ENCODE data around the gene SLC22A14. TPM values are rescaled to one million over a fixed set of nuclear protein-coding genes. Genes with fewer than 3 reads are reported as not detected.

SLC22A14 gene
- total and polyA plus RNA-seq, 2 donors (not counting 1 experiment from before 2014, with no cell fraction given), result not detected

DNA sequence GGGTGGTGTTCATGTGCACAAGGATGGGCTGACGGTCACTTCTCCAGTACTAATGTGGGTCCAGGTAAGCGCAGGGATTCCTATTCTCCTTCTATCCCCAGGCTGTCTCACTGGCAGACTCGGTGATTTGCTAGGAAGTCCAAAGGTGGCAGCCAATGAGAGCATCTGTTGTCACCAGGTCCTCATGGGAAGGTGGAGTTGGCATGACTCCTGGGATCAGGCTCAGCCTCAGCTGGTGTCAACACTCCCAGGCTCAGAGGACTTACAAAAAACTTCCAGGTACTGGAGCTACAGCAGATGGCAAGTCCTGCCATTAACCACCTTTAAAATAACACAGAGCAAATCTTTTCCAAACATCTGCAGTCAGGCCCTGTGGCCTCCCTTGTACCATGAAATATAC is 78.3 kb downstream of the SLC22A14 start:
- Mint-ChIP-seq H3K27ac (no peak overlapping the region), H3K9me3 (ENCODE audit: insufficient read depth) (no peaks in the 10 kb centered on the region), H3K4me3 (no peak overlapping the region), H3K4me1 (no peaks in the 10 kb centered on the region), H3K27me3 (no peaks in the 10 kb centered on the region)
- 100% methylated on average over 2 of the region's 3 CpGs for WGBS (ENCODE audit: insufficient coverage)
- H3K27ac ChIP-seq (ENCODE audit: low read length in 2 of 2), result no peak overlapping the region
- no peak overlapping the region for H2AFZ ChIP-seq (ENCODE audit: insufficient read depth, low read depth, low read length, poor library complexity, severe bottlenecking)
- DNase-seq, result no peak
- no peak for ATAC-seq (ENCODE audit: low read depth)
- POLR2A ChIA-PET, result no interaction called here
- no peaks in the 10 kb centered on the region for H3K79me2 ChIP-seq (ENCODE audit: control insufficient read depth, insufficient read depth, low read length)
- intact Hi-C loops (cut with micrococcal nuclease), result no loop called here
- no peaks in the 10 kb centered on the region for H3K27me3 ChIP-seq (replicated peaks in 1 of 4; ENCODE audit: control extremely low read depth in 1 of 4, control insufficient read depth in 3 of 4, insufficient read depth in 4 of 4, low read length in 3 of 4)
- H3K36me3 ChIP-seq (replicated peaks in 1 of 2; ENCODE audit: control extremely low read depth in 1 of 2, control insufficient read depth in 1 of 2, extremely low read depth in 1 of 2, insufficient read depth in 2 of 2, low read length in 1 of 2), result no peaks in the 10 kb centered on the region
- TF ChIP-seq CTCF (IDR thresholded peaks at IDR 0.05), result no peak
- no peak for TF ChIP-seq EZH2 (IDR thresholded peaks at IDR 0.05; ENCODE audit: borderline replicate concordance, insufficient read depth, low read depth, low read length, poor library complexity, severe bottlenecking)
- no peaks in the 10 kb centered on the region for H4K20me1 ChIP-seq (ENCODE audit: control insufficient read depth, insufficient read depth, low read length, poor library complexity, severe bottlenecking)
- no peak overlapping the region for H3K9ac ChIP-seq (ENCODE audit: low read length)
- H3K4me3 ChIP-seq (ENCODE audit: control extremely low read depth in 1 of 5, extremely low read depth in 1 of 5, insufficient read depth in 1 of 5, low read depth in 2 of 5, low read length in 4 of 5), result no peak overlapping the region
- H3K4me1 ChIP-seq (ENCODE audit: control insufficient read depth in 2 of 2, insufficient read depth in 2 of 2, low read length in 2 of 2), result no peaks in the 10 kb centered on the region
- no peaks in the 10 kb centered on the region for H3K9me3 ChIP-seq (ENCODE audit: control extremely low read depth in 1 of 3, control insufficient read depth in 2 of 3, insufficient read depth in 1 of 3, low read length in 2 of 3)
- no peak overlapping the region for H3K4me2 ChIP-seq (replicated peaks; ENCODE audit: low read depth, low read length, poor library complexity, severe bottlenecking)
- CTCF ChIA-PET, result no interaction called here

GRCh38 chr3:38361496-38361895 is 79.4 kb downstream of the SLC22A14 start:
- no peaks in the 10 kb centered on the region for H3K4me1 Mint-ChIP-seq

More at GRCh38 chr3:38361496-38361895, 79.4 kb downstream of the SLC22A14 start:
- intact Hi-C loops (cut with micrococcal nuclease), result no loop called here
- H3K27ac ChIP-seq (ENCODE audit: low read length in 2 of 2), result no peak overlapping the region
- no peaks in the 10 kb centered on the region for H4K20me1 ChIP-seq (ENCODE audit: control insufficient read depth, insufficient read depth, low read length, poor library complexity, severe bottlenecking)
- no peak for TF ChIP-seq EZH2 (IDR thresholded peaks at IDR 0.05; ENCODE audit: borderline replicate concordance, insufficient read depth, low read depth, low read length, poor library complexity, severe bottlenecking)
- no peak for TF ChIP-seq CTCF (IDR thresholded peaks at IDR 0.05)
- no peak overlapping the region for H3K4me2 ChIP-seq (replicated peaks; ENCODE audit: low read depth, low read length, poor library complexity, severe bottlenecking)
- H3K9ac ChIP-seq (ENCODE audit: low read length), result no peak overlapping the region
- H3K79me2 ChIP-seq (ENCODE audit: control insufficient read depth, insufficient read depth, low read length), result no peaks in the 10 kb centered on the region
- Mint-ChIP-seq H3K27me3 (no peaks in the 10 kb centered on the region), H3K4me3 (no peak overlapping the region), H3K9me3 (ENCODE audit: insufficient read depth) (no peaks in the 10 kb centered on the region), H3K27ac (no peak overlapping the region)
- WGBS (ENCODE audit: insufficient coverage), result 69% methylated on average over 4 of the region's 4 CpGs
- no peak overlapping the region for H3K4me3 ChIP-seq (ENCODE audit: control extremely low read depth in 1 of 5, extremely low read depth in 1 of 5, insufficient read depth in 1 of 5, low read depth in 2 of 5, low read length in 4 of 5)
- H2AFZ ChIP-seq (ENCODE audit: insufficient read depth, low read depth, low read length, poor library complexity, severe bottlenecking), result no peak overlapping the region
- DNase-seq, result no peak
- H3K36me3 ChIP-seq (replicated peaks in 1 of 2; ENCODE audit: control extremely low read depth in 1 of 2, control insufficient read depth in 1 of 2, extremely low read depth in 1 of 2, insufficient read depth in 2 of 2, low read length in 1 of 2), result no peaks in the 10 kb centered on the region
- H3K27me3 ChIP-seq (replicated peaks in 1 of 4; ENCODE audit: control extremely low read depth in 1 of 4, control insufficient read depth in 3 of 4, insufficient read depth in 4 of 4, low read length in 3 of 4), result no peaks in the 10 kb centered on the region
- no peak for ATAC-seq (ENCODE audit: low read depth)
- H3K4me1 ChIP-seq (ENCODE audit: control insufficient read depth in 2 of 2, insufficient read depth in 2 of 2, low read length in 2 of 2), result no peaks in the 10 kb centered on the region
- ChIA-PET POLR2A (no interaction called here), CTCF (interaction anchor here (1.3 kb wide), 1 partner anchor 15 kb away, joined by 3 read pairs; the partner anchor contains the start of gene XYLB)
- no peaks in the 10 kb centered on the region for H3K9me3 ChIP-seq (ENCODE audit: control extremely low read depth in 1 of 3, control insufficient read depth in 2 of 3, insufficient read depth in 1 of 3, low read length in 2 of 3)
